ENCODE results near the gene C20orf141.
"Not testable (repeated sequence)": the region's sequence is repeated elsewhere in the genome, so short reads cannot be mapped to it uniquely, and the experiment has no call there.

Gene C20orf141

DNA sequence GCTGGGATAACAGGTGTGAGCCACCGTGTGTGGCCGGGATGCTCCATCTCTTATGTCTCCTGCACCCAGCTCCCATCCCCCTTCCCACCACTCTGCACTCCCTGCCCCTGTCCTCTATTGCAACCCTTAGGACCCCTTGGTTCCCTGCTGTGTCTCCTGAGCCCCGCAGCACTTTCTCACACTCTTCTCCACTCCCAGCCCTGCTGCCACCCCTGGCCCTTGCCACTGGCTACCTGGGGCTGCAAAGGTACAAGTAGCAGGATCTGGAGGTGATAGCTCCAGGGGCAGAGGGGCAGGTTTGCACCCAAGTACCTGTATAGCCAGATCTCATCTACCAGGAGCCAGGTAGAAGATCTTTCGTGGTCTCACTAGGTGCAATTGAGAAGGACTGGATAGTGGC is 7.8 kb upstream of the C20orf141 start (continued):
- TF ChIP-seq, protein P1, sequence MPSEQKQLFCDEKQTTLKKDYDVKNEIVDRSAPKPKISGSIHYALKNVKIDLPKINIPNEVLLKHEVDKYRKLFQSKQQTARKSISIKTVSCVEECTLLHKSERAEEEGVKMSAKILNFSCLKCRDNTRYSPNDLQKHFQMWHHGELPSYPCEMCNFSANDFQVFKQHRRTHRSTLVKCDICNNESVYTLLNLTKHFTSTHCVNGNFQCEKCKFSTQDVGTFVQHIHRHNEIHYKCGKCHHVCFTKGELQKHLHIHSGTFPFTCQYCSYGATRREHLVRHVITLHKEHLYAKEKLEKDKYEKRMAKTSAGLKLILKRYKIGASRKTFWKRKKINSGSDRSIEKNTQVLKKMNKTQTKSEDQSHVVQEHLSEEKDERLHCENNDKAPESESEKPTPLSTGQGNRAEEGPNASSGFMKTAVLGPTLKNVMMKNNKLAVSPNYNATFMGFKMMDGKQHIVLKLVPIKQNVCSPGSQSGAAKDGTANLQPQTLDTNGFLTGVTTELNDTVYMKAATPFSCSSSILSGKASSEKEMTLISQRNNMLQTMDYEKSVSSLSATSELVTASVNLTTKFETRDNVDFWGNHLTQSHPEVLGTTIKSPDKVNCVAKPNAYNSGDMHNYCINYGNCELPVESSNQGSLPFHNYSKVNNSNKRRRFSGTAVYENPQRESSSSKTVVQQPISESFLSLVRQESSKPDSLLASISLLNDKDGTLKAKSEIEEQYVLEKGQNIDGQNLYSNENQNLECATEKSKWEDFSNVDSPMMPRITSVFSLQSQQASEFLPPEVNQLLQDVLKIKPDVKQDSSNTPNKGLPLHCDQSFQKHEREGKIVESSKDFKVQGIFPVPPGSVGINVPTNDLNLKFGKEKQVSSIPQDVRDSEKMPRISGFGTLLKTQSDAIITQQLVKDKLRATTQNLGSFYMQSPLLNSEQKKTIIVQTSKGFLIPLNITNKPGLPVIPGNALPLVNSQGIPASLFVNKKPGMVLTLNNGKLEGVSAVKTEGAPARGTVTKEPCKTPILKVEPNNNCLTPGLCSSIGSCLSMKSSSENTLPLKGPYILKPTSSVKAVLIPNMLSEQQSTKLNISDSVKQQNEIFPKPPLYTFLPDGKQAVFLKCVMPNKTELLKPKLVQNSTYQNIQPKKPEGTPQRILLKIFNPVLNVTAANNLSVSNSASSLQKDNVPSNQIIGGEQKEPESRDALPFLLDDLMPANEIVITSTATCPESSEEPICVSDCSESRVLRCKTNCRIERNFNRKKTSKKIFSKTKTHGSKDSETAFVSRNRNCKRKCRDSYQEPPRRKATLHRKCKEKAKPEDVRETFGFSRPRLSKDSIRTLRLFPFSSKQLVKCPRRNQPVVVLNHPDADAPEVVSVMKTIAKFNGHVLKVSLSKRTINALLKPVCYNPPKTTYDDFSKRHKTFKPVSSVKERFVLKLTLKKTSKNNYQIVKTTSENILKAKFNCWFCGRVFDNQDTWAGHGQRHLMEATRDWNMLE (tag by site-specific recombination; conservative IDR thresholded peaks at IDR 0.05; ENCODE audit: low read depth) = no peak
- no peak for TF ChIP-seq RBAK (tag by site-specific recombination; IDR thresholded peaks at IDR 0.05)
- TF ChIP-seq ZNF174 (tag by site-specific recombination; IDR thresholded peaks at IDR 0.05) = no peak
- TF ChIP-seq, protein P2, sequence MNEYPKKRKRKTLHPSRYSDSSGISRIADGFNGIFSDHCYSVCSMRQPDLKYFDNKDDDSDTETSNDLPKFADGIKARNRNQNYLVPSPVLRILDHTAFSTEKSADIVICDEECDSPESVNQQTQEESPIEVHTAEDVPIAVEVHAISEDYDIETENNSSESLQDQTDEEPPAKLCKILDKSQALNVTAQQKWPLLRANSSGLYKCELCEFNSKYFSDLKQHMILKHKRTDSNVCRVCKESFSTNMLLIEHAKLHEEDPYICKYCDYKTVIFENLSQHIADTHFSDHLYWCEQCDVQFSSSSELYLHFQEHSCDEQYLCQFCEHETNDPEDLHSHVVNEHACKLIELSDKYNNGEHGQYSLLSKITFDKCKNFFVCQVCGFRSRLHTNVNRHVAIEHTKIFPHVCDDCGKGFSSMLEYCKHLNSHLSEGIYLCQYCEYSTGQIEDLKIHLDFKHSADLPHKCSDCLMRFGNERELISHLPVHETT (tag by site-specific recombination; IDR thresholded peaks at IDR 0.05) = no peak
- no peak for TF ChIP-seq ZNF664 (tag by site-specific recombination; IDR thresholded peaks at IDR 0.05)

DNA sequence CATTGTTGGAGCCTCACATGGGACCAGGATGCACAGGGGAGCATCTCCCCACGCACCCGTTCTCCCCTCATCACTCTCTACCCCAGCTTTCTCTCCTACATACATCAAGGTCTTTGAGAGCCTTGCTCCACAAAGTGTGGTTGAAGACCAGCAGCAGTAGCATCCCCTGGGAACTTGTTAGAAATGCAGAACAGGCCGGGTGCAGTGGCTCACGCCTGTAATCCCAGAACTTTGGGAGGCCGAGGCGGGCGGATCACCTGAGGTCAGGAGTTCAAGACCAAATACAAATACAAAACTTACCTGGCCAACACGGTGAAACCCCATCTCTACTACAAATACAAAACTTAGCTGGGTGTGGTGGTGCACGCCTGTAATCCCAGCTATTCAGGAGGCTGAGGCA is 6.9 kb upstream of the C20orf141 start:
- H3K9me3 ChIP-seq (ENCODE audit: control insufficient read depth, insufficient read depth, low read depth, low read length); H3K4me1 ChIP-seq (ENCODE audit: control insufficient read depth, insufficient read depth, low read length); H3K4me3 ChIP-seq (ENCODE audit: low read depth, low read length); H3K36me3 ChIP-seq (ENCODE audit: control insufficient read depth in 2 of 2, insufficient read depth in 1 of 2, low read length in 2 of 2); POLR2A ChIA-PET; H3K27ac ChIP-seq (ENCODE audit: extremely low read depth, low read depth, low read length); CTCF ChIA-PET: not testable (repeated sequence)

DNA sequence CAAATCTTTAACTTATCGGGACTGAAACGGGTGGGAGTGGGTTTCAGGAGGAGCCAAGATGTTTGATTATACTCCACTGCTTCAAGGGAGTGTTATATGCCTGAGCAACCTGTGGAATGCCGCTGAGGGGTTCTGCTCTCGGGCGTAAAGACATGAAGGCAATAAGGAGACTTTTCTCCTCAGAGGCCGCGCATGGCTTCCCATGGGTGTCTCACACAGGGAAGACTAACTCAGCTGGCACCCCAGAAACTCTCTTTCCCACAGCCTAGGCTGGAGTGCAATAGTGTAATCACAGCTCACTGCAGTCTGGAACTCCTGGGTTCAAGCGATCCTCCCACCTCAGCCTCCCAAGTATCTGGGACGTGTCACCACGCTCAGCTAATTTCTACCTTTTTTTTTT is 5.1 kb upstream of the C20orf141 start:
- Histone ChIP-seq H3K9me3 (ENCODE audit: control insufficient read depth, insufficient read depth, low read depth, low read length) (peaks cover 2% of the 10 kb centered on the region; the same call in 1 of the 2 replicates), H3K4me1 (ENCODE audit: control insufficient read depth, insufficient read depth, low read length) (peaks cover 7% of the 10 kb centered on the region), H3K4me3 (ENCODE audit: low read depth, low read length) (no peak overlapping the region), H3K36me3 (ENCODE audit: control insufficient read depth in 2 of 2, insufficient read depth in 1 of 2, low read length in 2 of 2) (no peaks in the 10 kb centered on the region), H3K27ac (ENCODE audit: extremely low read depth, low read depth, low read length) (no peak overlapping the region)
- ChIA-PET CTCF (interaction anchor here (1.3 kb wide), 1 partner anchor 42 kb away, joined by 4 read pairs; no protein-coding TSS in a partner anchor), POLR2A (interaction anchor here (0.6 to 0.7 kb wide), 3 partner anchors 16 to 56 kb away, joined by 3 to 5 read pairs (median 3); no protein-coding TSS in a partner anchor)
- TF ChIP-seq ZNF202 (tag by site-specific recombination; IDR thresholded peaks at IDR 0.05; ENCODE audit: borderline replicate concordance) = no peak
- TF ChIP-seq, protein P3, sequence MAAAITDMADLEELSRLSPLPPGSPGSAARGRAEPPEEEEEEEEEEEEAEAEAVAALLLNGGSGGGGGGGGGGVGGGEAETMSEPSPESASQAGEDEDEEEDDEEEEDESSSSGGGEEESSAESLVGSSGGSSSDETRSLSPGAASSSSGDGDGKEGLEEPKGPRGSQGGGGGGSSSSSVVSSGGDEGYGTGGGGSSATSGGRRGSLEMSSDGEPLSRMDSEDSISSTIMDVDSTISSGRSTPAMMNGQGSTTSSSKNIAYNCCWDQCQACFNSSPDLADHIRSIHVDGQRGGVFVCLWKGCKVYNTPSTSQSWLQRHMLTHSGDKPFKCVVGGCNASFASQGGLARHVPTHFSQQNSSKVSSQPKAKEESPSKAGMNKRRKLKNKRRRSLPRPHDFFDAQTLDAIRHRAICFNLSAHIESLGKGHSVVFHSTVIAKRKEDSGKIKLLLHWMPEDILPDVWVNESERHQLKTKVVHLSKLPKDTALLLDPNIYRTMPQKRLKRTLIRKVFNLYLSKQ (tag by site-specific recombination; IDR thresholded peaks at IDR 0.05; ENCODE audit: borderline replicate concordance) = no peak
- TF ChIP-seq ZNF624 (tag by site-specific recombination; IDR thresholded peaks at IDR 0.05) = no peak
- TF ChIP-seq, protein P4, sequence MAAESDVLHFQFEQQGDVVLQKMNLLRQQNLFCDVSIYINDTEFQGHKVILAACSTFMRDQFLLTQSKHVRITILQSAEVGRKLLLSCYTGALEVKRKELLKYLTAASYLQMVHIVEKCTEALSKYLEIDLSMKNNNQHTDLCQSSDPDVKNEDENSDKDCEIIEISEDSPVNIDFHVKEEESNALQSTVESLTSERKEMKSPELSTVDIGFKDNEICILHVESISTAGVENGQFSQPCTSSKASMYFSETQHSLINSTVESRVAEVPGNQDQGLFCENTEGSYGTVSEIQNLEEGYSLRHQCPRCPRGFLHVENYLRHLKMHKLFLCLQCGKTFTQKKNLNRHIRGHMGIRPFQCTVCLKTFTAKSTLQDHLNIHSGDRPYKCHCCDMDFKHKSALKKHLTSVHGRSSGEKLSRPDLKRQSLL (tag by site-specific recombination; IDR thresholded peaks at IDR 0.05) = no peak
- TF ChIP-seq ZNF248 (tag by site-specific recombination; IDR thresholded peaks at IDR 0.05) = no peak
- no peak for TF ChIP-seq ZNF701 (tag by site-specific recombination; IDR thresholded peaks at IDR 0.05)
- TF ChIP-seq ZNF155 (tag by site-specific recombination; IDR thresholded peaks at IDR 0.05) = no peak
- TF ChIP-seq ZNF174 (tag by site-specific recombination; IDR thresholded peaks at IDR 0.05) = no peak
- TF ChIP-seq ZNF623 (tag by site-specific recombination; IDR thresholded peaks at IDR 0.05) = no peak
- no peak for TF ChIP-seq ZFP69B (tag by site-specific recombination; IDR thresholded peaks at IDR 0.05)
- TF ChIP-seq EGR2 (tag by site-specific recombination; IDR thresholded peaks at IDR 0.05; ENCODE audit: low read depth) = no peak
- TF ChIP-seq ZNF514 (tag by site-specific recombination; IDR thresholded peaks at IDR 0.05) = no peak
